HG02973 (cell line): ENCODE measurements around the gene CCDC138.

Experiments used
- ATAC-seq: cut with Tn5 transposase; IDR thresholded peaks from one replicate; pipeline ENCODE4 v1.9.1; 2021; ENCODE audit warnings: moderate library complexity; ENCODE audit not compliant: unreplicated experiment

The CCDC138 gene

DNA sequence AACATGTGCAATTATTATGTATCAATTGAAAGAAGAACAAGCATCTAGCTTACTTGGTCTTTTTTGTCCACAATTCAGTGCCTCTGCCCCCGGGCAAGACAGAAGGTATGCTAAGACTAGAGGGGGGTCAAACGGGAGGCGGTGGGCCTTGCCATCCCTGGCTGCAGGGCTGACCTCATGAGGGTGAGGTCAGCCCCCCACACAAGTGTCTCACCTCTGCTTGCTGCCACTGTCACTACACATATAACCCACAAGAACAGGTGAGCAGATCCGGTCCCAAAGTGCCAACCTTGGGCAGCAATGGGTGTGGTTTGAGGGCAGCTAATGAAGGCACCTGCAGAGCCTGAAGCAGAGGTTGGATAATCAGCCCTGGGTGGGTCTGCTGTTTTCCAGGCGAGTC lies 131.0 kb downstream of the CCDC138 start:
- no peak for ATAC-seq

DNA sequence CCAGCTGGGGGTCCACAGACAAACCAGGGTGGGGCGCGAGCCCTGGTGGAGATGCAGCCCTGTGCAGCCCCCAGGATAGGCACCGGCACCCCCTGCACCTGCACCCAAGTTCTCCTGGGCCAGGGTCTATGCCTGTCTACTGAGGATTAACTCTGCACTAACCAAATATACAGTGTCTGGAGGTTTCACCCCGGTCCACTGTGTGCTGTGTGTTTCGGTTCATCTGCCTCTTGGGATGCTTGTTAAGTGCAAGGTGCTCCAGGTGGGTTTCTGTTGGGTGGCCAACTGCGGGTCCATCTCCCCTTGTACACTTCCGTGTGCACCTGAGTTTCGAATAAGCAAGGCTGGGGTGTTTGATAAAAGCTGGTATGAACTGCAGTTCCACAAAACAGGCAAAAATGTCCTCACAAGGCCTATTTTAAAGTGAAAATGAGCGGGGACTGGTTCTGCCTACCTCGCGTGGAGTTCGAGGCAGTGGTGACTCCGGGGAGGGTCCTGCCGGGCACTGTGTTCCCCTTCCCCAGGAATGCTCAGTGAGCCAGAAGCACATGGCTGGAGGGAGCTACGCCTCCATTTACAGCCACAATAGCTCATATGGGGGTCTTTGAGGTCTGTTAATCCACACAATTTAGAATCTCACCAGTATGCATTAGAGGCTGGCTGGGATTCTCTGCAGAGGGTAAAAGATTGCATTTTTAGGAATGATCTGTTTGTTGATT lies 131.7 kb downstream of the CCDC138 start:
- ATAC-seq: no peak

GRCh38 chr2:108918941-108919341 lies 132.4 kb downstream of the CCDC138 start:
- ATAC-seq: no peak

GRCh38 chr2:108919571-108920373 lies 133.2 kb downstream of the CCDC138 start:
- no peak for ATAC-seq

GRCh38 chr2:108920686-108921085 lies 134.1 kb downstream of the CCDC138 start:
- ATAC-seq: no peak

- no peak for ATAC-seq
These were observed 134.8 kb downstream of the CCDC138 start for GRCh38 chr2:108921096-108922030.

- ATAC-seq: no peak
These were observed 135.8 kb downstream of the CCDC138 start for GRCh38 chr2:108922141-108922915.

DNA sequence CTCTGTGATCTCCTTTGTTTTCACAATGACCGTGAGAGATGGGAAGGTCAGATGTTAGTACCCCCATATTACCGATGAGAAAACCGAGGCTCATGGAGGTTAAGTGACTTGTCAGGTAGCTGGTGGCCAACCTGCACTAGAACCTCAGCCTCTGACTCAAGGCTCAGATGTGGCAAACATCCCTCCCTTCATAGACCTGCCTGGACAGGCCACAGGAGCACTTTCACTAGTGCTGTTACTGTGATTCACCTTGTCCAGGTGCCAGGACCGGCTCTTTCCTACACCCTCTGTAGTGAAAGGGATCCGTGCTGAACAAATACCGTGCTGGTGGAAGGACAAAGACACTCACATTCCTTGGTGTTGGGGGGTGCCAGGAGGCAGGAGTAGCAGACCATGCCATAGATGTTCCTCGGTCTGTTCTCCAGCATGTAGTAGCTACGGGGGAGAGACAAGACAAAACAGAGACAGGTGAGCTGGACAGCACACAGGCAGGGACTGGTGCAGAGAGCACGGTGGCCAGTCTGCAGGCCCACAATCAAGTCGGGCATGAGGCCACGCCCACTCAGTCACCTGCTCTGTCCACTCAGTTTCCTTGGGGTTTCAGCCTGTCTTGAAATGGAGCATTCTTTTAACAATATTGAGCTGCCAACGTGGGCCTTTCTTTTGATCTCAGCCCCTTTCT lies 136.6 kb downstream of the CCDC138 start:
- ATAC-seq: no peak

- no peak for ATAC-seq
These were observed 137.4 kb downstream of the CCDC138 start for GRCh38 chr2:108923736-108924579.

DNA sequence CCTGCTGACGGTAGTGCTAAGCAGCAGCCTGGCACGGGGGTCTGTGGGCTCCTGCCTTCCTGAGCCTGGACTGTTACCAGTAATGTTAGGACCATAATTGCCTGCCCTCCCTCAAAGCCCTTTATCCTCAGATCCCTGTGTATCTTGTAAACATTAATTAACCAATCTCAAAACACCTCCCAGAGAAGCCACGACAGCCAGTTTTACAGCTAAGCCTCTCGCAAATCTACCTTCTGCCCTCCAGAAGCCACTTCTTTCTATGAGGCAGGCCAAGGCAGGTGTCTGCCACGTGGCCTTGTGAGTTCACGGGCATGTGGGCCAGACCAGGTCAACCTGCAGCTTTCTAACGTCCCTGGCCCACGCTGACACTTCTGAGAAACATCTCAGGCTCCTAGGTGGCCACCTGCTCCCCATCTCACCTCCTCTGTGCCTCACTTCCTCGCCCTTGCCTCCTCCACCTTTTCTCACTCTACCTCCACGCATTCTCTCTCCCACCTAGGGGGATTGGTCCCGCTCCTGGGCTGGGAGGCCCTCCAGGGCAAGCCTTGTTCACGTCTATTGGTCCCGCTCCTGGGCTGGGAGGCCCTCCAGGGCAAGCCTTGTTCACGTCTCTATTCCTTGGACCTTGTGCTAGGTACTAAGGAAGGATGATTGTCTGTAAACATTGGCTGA lies 138.1 kb downstream of the CCDC138 start:
- ATAC-seq: no peak

- ATAC-seq: no peak
These were observed 138.7 kb downstream of the CCDC138 start for GRCh38 chr2:108925286-108925685.

GRCh38 chr2:108925735-108926134 lies 139.2 kb downstream of the CCDC138 start:
- ATAC-seq: no peak
